Pancreas (tissue), 10 donors: ENCODE measurements around the gene TNFRSF21. TPM values are rescaled to one million over a fixed set of nuclear protein-coding genes. Genes with fewer than 3 reads are reported as not detected.

Source experiments
- ATAC-seq, 4 donors: fragments of 200-7000 bp; cut with Tn5 transposase; one replicate each; pipeline versions ENCODE4 v1.8.0 to v1.9.1; 2020; ENCODE audit warnings: mild to moderate bottlenecking in 4 of 4, moderate library complexity in 4 of 4
- DNase-seq, 6 donors: peaks; one replicate each; pipeline ENCODE4 v3.0.0-alpha.2; 2020
- FAIRE-seq: peaks from 2 replicates; lab custom pipeline; 2012; peaks lifted over from hg19 to GRCh38; lab: Jason Lieb, UNC
- H3K27ac ChIP-seq, 4 donors: fragments of 200-600 bp; sonication (generic); 1 replicate in 3 of 4; 2 replicates in 1 of 4; pipeline versions ENCODE4 v1.5.0 to v1.8.0; 2020
- H3K27me3 ChIP-seq, 4 donors: fragments of 200-600 bp; one replicate each; pipeline ENCODE4 v1.8.0; 2021
- H3K36me3 ChIP-seq, 3 donors: fragments of 200-600 bp; sonication (generic) in 1 of 3; one replicate each; pipeline versions ENCODE4 v1.5.0 to v1.8.0; 2020 to 2021
- H3K4me1 ChIP-seq, 3 donors: fragments of 200-600 bp; one replicate each; pipeline ENCODE4 v1.8.0; 2021
- H3K4me3 ChIP-seq, 4 donors: fragments of 200-600 bp; sonication (generic) in 2 of 4; one replicate each; pipeline versions ENCODE4 v1.5.0 to v1.8.0; 2020 to 2021
- H3K9me3 ChIP-seq, 4 donors: fragments of 200-600 bp; one replicate each; pipeline ENCODE4 v1.8.0; 2021
- CTCF ChIP-seq, 4 donors: fragments of 200-600 bp; sonication (generic) in 3 of 4; IDR thresholded peaks; one replicate each; pipeline versions ENCODE4 v1.5.0 to v1.8.0; 2021; ENCODE audit warnings: antibody characterized with exemption in 4 of 4
- WGBS, 2 donors: extraction: QIAGEN DNeasy Blood & Tissue Kit; methylation state at CpG; one replicate each; pipeline ENCODE4 v1.1.7; 2013; 5-methylcytosine and 5-hydroxymethylcytosine counted together
- intact Hi-C, 3 donors: fragments of 100-400 bp; cut with DNase I; formaldehyde crosslinking; loops; one replicate each; pipeline versions ENCODE4 v1.11.1 to v1.14.2; 2022
- polyA plus RNA-seq, 2 donors: library from polyadenylated mRNA; stranded (reverse); fragments of 200-250 nt; gene quantifications; one replicate each; pipeline ENCODE4 v1.2.3, GENCODE V29; 2013
- total RNA-seq, 6 donors: library from RNA; stranded (reverse); fragmentation: NEBNext Ultra II Directional in 4 of 6; extraction: Animal tissue kit (Norgen Biotek cat#: 25700) in 4 of 6; gene quantifications; one replicate each; pipeline versions ENCODE4 v1.2.1 to v1.2.4, GENCODE V29; 2021 to 2023
- donor health status: healthy with polysubstance abuse.
- donor health status: DM: no; HTN: no; CAD: no; lungs with moderate emphysema.
- donor health status: DM: no; HTN: no; CAD: no.
- donor health status: control.
- donor health status: control.
- donor health status: Bipolar disorder and iron deficiency.
- donor health status: DM: yes; HTN: yes; CAD: no.
- donor health status: DM: no; HTN: no; CAD: no.
- donor health status: DM: no; HTN: no; CAD: no.
- donor health status: DM: yes; HTN: yes; CAD: no.

Gene TNFRSF21
- total and polyA plus RNA-seq, 8 donors: 9.7 to 50.1 (median 15.8) TPM

GRCh38 chr6:47254051-47254450 lies 55.7 kb downstream of the TNFRSF21 start:
- FAIRE-seq (no peak), ATAC-seq (no peak), DNase-seq (no peak)
- peaks cover 0 to 2% (median 0%) of the 10 kb centered on the region in 3 donors for H3K36me3 ChIP-seq
- no peak overlapping the region for H3K4me3 ChIP-seq
- WGBS, 2 donors: 86 to 90% methylated on average over 6 of the region's 6 CpGs
- no peak overlapping the region for H3K27ac ChIP-seq
- intact Hi-C loops: no loop called here
- no peaks in the 10 kb centered on the region for H3K27me3 ChIP-seq
- TF ChIP-seq CTCF (IDR thresholded peaks at IDR 0.05): no peak
- H3K9me3 ChIP-seq: no peaks in the 10 kb centered on the region
- no peaks in the 10 kb centered on the region for H3K4me1 ChIP-seq

- intact Hi-C loops: no loop called here
- WGBS, 2 donors: 94 to 95% methylated on average over 15 of the region's 15 CpGs
- DNase-seq (no peak), ATAC-seq (no peak), FAIRE-seq (no peak)
- Histone ChIP-seq H3K9me3 (no peaks in the 10 kb centered on the region), H3K27me3 (no peaks in the 10 kb centered on the region), H3K36me3 (peaks cover 0 to 2% (median 0%) of the 10 kb centered on the region in 3 donors), H3K4me3 (no peak overlapping the region), H3K27ac (no peak overlapping the region), H3K4me1 (no peaks in the 10 kb centered on the region)
- no peak for TF ChIP-seq CTCF (IDR thresholded peaks at IDR 0.05)
Observed at GRCh38 chr6:47253136-47253535, 56.6 kb downstream of the TNFRSF21 start.

- Histone ChIP-seq H3K27ac (no peak overlapping the region), H3K27me3 (no peaks in the 10 kb centered on the region), H3K9me3 (no peaks in the 10 kb centered on the region), H3K4me1 (no peaks in the 10 kb centered on the region), H3K36me3 (peaks cover 0 to 2% (median 0%) of the 10 kb centered on the region in 3 donors), H3K4me3 (no peak overlapping the region)
- no peak for DNase-seq
- FAIRE-seq: no peak
- no peak for ATAC-seq
- 92 to 97% methylated on average over 6 of the region's 6 CpGs for WGBS, 2 donors
- intact Hi-C loops: no loop called here
- no peak for TF ChIP-seq CTCF (IDR thresholded peaks at IDR 0.05)
Observed at GRCh38 chr6:47252633-47253032, 57.1 kb downstream of the TNFRSF21 start.

- no peak for DNase-seq
- no peak for TF ChIP-seq CTCF (IDR thresholded peaks at IDR 0.05)
- peaks cover 0 to 2% (median 0%) of the 10 kb centered on the region in 3 donors for H3K36me3 ChIP-seq
- no peak for FAIRE-seq
- no peak for ATAC-seq
- H3K4me3 ChIP-seq: no peak overlapping the region
- no peaks in the 10 kb centered on the region for H3K4me1 ChIP-seq
- no peaks in the 10 kb centered on the region for H3K27me3 ChIP-seq
- intact Hi-C loops: no loop called here
- no peak overlapping the region for H3K27ac ChIP-seq
- no peaks in the 10 kb centered on the region for H3K9me3 ChIP-seq
- 74 to 81% methylated on average over 5 of the region's 5 CpGs for WGBS, 2 donors
Observed at GRCh38 chr6:47251396-47251795, 58.3 kb downstream of the TNFRSF21 start.

GRCh38 chr6:47250302-47250701 lies 59.4 kb downstream of the TNFRSF21 start:
- WGBS, 2 donors: 61 to 70% methylated on average over 1 of the region's 1 CpG
- intact Hi-C loops: no loop called here

More at GRCh38 chr6:47250302-47250701, 59.4 kb downstream of the TNFRSF21 start:
- FAIRE-seq: no peak
- Histone ChIP-seq H3K36me3 (peaks cover 0 to 2% (median 0%) of the 10 kb centered on the region in 3 donors), H3K27me3 (no peaks in the 10 kb centered on the region), H3K4me3 (no peak overlapping the region), H3K27ac (no peak overlapping the region), H3K9me3 (no peaks in the 10 kb centered on the region), H3K4me1 (no peaks in the 10 kb centered on the region)
- no peak for DNase-seq
- no peak for TF ChIP-seq CTCF (IDR thresholded peaks at IDR 0.05)
- ATAC-seq: no peak
